HCEC 1CT (cell line): ENCODE data around the gene CDK5R1.
"Not testable (repeated sequence)": the region's sequence is repeated elsewhere in the genome, so short reads cannot be mapped to it uniquely, and the experiment has no call there.

ENCODE experiments used
- DNase-seq: peaks from one replicate; pipeline ENCODE4 v3.0.0-alpha.2; 2017

The CDK5R1 gene

DNA sequence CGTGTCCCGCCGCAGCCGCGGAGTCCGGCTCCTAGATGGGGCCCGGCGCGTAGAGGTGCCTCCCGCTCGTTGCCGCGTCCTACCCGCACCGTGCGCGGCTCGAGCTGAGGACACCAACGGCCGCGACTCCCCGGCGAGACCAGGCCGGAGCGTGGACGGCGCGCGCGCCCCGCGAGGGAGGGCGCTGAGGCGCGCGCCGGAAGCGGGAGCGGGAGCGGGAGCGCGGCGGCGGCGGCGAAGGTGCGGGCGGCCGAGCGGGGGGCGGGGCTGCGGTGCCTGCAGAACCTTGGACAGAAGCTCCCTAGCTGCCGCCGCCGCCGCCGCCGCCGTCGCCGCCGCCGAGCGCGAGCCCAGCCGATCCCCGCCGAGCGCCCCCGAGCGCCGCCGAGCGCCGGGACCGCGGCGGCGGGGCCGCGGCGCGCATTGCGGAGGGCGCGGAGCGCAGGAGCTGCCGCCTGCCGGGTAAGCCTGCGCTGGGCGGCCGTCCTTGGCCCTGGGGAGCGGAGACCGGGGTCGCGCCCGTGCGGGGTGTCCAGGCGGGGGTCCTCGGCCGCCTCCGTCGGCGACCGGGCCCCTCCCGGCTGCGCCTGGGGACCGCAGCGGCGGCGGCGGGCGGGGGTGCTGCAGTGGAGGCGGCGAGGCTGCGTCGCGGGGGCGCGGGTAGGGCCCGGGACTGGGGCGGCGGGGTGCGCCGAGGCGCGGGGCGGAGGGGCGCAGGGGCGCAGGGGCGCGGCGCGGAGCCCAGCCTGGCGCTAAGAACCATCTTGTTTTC is at the start of gene CDK5R1:
TSS of gene CDK5R1 (plus strand) at position 293 of the 772 bp plus-strand sequence. CDS start 628 bp downstream, outside the sequence.
- peak; percentile 74 for DNase-seq

DNA sequence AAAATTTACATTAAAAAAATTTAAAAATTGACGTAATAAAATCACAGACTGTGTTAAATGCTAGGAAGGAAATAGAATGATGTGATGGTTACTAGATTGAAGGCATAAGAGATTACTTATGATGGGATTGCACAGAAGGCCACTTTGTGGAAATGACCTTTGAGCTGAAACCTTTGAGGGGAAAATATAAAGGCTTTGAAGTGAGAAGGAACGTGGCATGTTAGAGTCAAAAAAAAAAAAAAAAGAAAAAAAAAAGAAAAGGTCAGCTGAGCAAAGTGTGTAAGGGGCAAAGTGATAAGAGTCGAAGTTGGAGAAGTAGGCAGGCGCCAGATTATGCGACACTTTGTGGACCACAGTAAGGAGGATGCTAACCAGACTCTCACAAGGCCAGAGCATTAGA is 46.1 kb upstream of the CDK5R1 start:
- DNase-seq, result no peak

- DNase-seq, result no peak
These were observed 44.9 kb upstream of the CDK5R1 start for GRCh38 chr17:32441886-32442285.

DNA sequence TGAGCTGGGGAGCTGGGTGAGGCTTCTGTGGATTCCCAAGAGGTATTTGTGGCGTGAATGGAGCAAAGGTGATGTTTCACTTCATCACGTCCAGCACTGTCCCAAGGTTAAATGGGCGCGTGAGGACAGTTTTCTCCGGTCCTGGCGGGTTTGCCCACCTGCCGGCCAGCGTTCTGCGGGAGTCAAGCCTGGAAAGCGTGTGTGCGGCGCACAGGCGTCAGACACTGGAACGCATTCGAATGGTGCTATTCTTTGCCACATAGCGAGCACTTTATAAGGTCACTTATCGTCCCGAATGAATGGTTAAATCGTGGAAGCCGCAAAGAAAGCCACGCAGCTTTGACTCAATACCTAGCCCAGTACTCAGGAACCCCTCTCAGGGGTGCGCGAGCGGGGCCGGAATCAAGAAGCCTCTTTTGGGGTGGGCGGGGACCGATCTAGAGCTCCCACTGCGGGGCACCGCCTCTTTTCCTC is 42.9 kb upstream of the CDK5R1 start:
- no peak for DNase-seq

GRCh38 chr17:32444301-32445073 is 42.3 kb upstream of the CDK5R1 start, which contains the start of gene PSMD11:
Gene PSMD11 (plus strand): TSS chr17:32444510. CDS start chr17:32444524, 14 bp downstream.
- peak; percentile 95 for DNase-seq

DNA sequence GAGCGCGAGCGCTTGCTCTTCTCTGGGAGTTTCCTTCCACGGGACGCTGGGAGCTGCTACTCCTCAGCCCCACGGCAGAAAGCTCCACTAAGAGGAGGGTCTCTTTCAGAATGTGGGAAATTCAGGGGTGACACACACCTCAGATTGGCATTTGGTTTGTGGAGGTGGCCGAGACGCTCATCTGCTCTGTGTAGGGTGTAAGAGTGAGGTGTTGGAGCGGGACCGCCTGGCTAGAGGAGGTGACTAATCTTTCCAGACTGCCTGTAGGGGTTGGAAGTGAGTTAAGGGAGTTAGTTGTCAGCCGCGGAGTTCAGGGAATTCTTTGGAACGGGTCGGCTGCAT is 41.7 kb upstream of the CDK5R1 start:
- DNase-seq, result peak; percentile 75

GRCh38 chr17:32445497-32445896 is 41.3 kb upstream of the CDK5R1 start:
- no peak for DNase-seq

- DNase-seq, result no peak
These were observed 40.8 kb upstream of the CDK5R1 start for GRCh38 chr17:32445971-32446370.

DNA sequence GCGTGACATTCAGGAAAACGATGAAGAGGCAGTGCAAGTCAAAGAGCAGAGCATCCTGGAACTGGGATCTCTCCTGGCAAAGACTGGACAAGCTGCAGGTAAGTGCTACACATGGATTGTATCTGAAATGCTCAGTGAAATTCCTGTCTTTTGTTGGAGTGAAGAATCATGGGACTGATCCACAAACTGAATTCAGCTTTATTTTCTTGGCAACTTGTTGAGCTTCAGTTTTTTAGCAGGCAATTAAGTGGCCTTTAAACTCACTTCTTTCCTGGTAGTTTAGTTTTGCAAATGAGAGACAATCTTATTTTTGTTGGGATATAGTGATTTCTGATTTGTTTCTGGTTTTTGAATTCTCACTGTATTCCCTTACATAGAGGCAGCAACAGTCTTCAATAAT is 39.8 kb upstream of the CDK5R1 start:
- no peak for DNase-seq

- DNase-seq, result no peak
These were observed 36.8 kb upstream of the CDK5R1 start for GRCh38 chr17:32449963-32450362.

DNA sequence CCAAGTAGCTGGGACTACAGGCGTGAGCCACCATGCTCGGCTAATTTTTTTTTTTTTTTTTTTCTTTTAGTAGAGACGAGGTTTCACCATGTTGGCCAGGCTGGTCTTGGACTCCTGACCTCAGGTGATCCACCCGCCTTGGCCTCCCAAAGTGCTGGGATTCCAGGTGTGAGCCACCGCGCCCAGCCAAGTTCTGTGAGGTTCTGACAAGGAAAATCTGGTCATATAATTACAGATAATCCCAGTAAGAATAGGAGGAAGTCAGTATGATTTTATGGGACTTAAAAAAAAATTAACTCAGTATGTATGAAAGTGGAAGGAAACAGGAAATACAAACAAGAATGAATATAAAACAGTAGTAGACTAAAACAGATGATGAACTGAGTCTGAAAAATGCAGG is 36.4 kb upstream of the CDK5R1 start:
- DNase-seq, result not testable (repeated sequence)

- DNase-seq, result no peak
These were observed 34.9 kb upstream of the CDK5R1 start for GRCh38 chr17:32451879-32452278.

- DNase-seq, result no peak
These were observed 34.5 kb upstream of the CDK5R1 start for GRCh38 chr17:32452281-32452680.

DNA sequence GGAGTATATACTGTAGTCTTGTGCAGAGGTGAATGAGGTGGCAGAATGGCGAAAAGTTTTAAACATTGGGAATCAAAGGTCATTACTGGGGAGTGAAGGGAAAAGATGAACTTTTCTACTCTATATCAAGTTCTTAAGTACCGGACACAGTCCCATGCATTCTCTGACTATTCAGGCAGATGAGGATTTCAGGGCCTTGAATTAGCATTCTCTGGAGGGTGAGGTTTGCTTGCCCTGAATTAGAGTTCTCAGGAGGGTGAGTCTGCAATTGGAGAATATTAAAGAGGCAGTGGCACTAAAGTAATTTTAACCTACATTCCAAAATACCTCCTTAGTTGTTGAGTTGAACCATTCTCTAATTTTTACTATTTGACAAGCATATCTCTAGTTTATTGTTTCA is 33.4 kb upstream of the CDK5R1 start:
- DNase-seq, result no peak

GRCh38 chr17:32458371-32458770 is 28.4 kb upstream of the CDK5R1 start:
- DNase-seq, result no peak

GRCh38 chr17:32460054-32460453 is 26.7 kb upstream of the CDK5R1 start:
- DNase-seq, result no peak

DNA sequence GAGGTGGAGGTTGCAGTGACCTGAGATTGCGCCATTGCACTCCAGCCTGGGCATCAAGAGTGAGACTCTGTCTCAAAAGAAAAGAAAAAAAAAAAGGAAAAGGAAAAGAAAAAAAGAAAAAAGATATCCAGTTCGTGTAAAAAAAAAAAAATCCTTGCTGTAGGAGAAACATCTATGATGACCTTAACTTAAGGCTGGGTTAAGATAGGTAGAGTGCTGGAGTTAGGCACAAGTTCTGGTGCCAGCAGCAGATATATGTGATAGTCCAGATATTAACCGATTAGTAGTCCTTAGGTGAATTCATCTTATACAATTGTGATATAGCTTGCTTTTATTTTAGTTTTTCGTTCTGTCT is 25.3 kb upstream of the CDK5R1 start:
- no peak for DNase-seq

DNA sequence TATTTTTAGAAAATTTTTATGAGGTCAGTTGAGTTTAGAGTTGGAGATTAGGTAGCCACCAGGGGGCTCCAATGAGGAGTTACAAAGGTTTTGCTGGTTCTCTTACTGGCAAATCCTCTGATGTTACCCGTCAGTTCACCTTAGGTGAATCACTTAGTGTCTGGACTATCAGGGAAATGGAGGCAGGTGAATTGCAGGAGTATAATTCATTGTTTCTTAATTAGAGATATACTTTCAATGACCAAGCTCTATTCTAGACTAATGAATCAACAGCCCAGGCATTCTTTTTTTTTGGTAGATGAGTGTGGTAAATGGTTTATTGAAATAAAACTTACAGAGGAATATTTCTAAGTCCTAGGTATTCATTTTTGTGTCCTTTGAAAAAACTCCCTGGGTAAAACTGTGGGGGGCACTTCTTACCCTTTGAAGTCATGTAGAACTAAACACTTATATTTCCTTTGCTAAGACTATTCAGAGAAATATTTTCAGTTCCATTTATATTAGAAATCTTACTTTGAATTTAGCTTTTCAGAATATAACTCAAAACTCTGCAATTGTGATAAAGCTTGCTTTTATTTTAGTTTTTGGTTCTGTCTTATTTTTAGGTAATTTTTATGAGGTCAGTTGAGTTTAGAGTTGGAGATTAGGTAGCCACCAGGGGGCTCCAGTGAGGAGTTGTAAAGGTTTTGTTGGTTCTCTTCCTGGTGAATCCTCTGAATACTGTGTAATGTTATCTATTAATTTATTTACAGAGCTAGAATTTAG is 24.8 kb upstream of the CDK5R1 start:
- DNase-seq, result peak; percentile 50

GRCh38 chr17:32463304-32463703 is 23.5 kb upstream of the CDK5R1 start:
- no peak for DNase-seq

GRCh38 chr17:32464374-32464773 is 22.4 kb upstream of the CDK5R1 start:
- no peak for DNase-seq

- no peak for DNase-seq
These were observed 18.8 kb upstream of the CDK5R1 start for GRCh38 chr17:32467949-32468348.

DNA sequence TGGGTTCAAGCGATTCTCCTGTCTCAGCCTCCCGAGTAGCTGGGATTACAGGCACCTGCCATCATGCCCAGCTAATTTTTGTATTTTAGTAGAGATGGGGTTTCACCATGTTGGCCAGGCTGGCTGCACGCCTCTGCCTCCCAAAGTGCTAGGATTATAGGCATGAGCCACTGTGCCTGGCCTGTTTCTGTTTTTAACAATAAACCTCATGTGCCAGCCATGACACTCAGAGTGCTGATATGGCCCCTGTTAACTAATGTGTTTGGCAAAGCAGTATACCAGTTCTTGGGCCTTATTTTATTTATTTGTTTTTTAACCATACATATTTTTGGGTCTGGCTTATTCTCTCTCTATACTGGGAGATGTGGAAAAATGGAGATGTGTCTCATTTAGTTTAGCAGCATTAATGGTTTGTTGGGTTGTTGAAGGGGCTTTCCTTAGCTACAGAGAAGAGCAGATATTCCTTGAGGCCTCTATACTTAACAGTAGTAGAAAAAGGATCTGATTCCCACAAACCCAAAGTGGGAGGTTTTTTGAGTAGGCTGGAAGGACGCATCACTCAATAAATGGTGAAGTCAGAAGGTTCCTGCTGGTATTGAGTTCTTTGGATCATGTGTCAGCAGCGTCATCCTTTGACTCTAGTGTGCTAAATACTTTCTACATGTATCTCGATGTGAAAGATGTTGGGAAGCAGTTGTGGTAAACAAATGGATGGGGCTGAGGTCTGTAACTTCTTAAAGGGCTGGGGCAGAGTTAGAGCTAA is 16.2 kb upstream of the CDK5R1 start:
- no peak for DNase-seq

DNA sequence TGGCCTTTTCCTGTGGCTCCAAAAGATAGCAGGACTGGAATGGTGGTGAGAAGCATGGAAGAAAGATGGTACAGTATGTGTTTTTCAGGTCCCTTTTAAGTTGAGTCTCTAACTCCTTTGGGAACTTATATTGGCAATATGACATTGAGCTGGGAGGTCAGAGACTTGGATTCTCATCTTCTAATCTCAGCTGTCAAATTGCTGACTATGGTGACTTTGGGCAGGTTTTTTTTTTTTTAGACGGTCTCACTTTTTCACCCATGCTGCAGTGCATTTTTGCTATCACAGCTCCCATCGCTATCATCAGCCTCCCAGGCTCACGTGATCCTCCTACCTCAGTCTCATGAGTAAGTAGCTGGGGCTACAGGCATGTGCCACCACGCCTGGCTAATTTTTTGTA is 15.1 kb upstream of the CDK5R1 start:
- DNase-seq, result no peak
